Aorta (tissue), 5 donors: Measurements from ENCODE around the gene HSP90AB1. TPM values are rescaled to one million over a fixed set of nuclear protein-coding genes. Genes with fewer than 3 reads are reported as not detected.
A peak's percentile ranks its signal among the peaks of the same experiment; 100 is the strongest.

Source experiments
- ATAC-seq: fragments of 200-7000 bp; cut with Tn5 transposase; one replicate; pipeline ENCODE4 v1.9.1; 2022; ENCODE audit warnings: moderate library complexity; ENCODE audit not compliant: low FRiP score
- DNase-seq, 2 donors: peaks; one replicate each; pipeline ENCODE4 v3.0.0-alpha.2; 2020
- H3K27ac ChIP-seq, 2 donors: one replicate each; pipeline ENCODE4 v1.5.1; 2013; ENCODE audit warnings: low read length in 2 of 2, mild to moderate bottlenecking in 2 of 2, moderate library complexity in 2 of 2, control low read depth in 1 of 2, inconsistent platforms in 1 of 2, low read depth in 1 of 2
- H3K27me3 ChIP-seq, 2 donors: one replicate each; pipeline ENCODE4 v1.6.1; 2013; ENCODE audit warnings: control low read depth in 1 of 2, low read length in 1 of 2, mild to moderate bottlenecking in 1 of 2, moderate library complexity in 1 of 2; ENCODE audit not compliant: insufficient read depth in 2 of 2, control insufficient read depth in 1 of 2
- H3K36me3 ChIP-seq, 2 donors: one replicate each; pipeline ENCODE4 v1.6.1; 2013; ENCODE audit warnings: control low read depth in 1 of 2, low read length in 1 of 2, mild to moderate bottlenecking in 1 of 2; ENCODE audit not compliant: insufficient read depth in 2 of 2, control insufficient read depth in 1 of 2
- H3K4me1 ChIP-seq, 2 donors: one replicate each; pipeline ENCODE4 v1.6.1; 2013; ENCODE audit warnings: low read length in 2 of 2, control low read depth in 1 of 2, mild to moderate bottlenecking in 1 of 2, moderate library complexity in 1 of 2; ENCODE audit not compliant: insufficient read depth in 2 of 2, control insufficient read depth in 1 of 2
- H3K4me3 ChIP-seq, 2 donors: one replicate each; pipeline ENCODE4 v1.5.1; 2013; ENCODE audit warnings: low read length in 2 of 2, control low read depth in 1 of 2, mild to moderate bottlenecking in 1 of 2
- H3K9me3 ChIP-seq: one replicate; pipeline ENCODE4 v1.6.1; 2013; ENCODE audit warnings: mild to moderate bottlenecking, low read length; ENCODE audit not compliant: control insufficient read depth
- WGBS, 2 donors: extraction: QIAGEN DNeasy Blood & Tissue Kit; methylation state at CpG; one replicate each; pipeline ENCODE4 v1.1.7; 2013; 5-methylcytosine and 5-hydroxymethylcytosine counted together
- intact Hi-C, 2 donors: fragments of 100-400 bp; cut with DNase I; formaldehyde crosslinking; loops; one replicate each; pipeline versions ENCODE4 v1.14.2 to v1.15.0; 2022
- polyA plus RNA-seq, 2 donors: library from polyadenylated mRNA; stranded (reverse); fragments of 200-250 nt; gene quantifications; one replicate each; pipeline ENCODE4 v1.2.3, GENCODE V29; 2013
- total RNA-seq, 2 donors: library from RNA; stranded (reverse); fragmentation: NEBNext Ultra II Directional; extraction: Animal tissue kit (Norgen Biotek cat#: 25700); gene quantifications; one replicate each; pipeline ENCODE4 v1.2.1, GENCODE V29; 2021
- donor health status: healthy with polysubstance abuse.
- donor health status: Bipolar disorder and iron deficiency.
- donor health status: DM: no; HTN: no; CAD: no.
- donor health status: DM: no; HTN: no; CAD: no.
- donor health status: DM: yes; HTN: yes; CAD: no.

Gene HSP90AB1
- total and polyA plus RNA-seq, 4 donors = 385 to 636 (median 440) TPM

DNA sequence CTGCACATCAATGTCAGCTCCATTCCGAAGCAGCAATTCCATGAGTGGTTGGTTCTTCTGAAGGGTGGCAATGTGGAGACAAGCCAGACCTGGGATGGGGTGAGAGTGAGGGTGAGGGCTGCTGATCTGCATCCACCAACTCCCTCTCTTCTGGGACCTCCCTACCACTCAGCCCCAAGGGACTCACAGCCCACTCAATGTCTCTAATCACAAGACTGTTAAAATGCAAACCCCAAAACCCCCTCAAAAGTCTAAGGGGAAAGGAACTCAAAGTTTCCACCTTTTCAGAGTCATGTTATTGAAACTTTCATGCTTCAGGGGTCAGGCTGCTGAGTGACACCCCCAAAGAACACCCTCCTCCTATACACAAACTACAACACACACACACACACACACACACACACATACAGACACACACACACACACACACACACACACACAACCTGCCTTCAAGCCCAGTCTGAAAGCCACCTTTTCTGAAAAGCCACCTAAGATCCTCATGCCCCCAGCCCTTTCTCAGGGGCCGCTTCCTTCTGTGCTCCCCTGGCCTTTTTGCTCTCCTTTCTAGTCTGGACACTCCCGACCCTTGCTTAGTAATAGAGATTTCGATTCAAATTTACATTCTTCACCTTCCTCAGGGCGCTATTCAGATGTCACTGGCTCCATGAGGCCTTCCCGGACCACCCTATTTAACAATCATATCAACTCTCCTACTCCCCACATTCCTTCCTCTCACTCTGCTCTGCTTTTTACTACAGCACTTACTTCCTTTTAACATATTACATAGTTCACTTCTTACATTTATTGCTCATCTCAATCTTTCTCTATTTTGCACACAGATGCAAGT, 13.8 kb downstream of the HSP90AB1 start:
- ATAC-seq (no peak), DNase-seq (peak in 1 of 2 donors; percentile 37)
- H3K4me3 ChIP-seq = no peak overlapping the region
- H3K27ac ChIP-seq = no peak overlapping the region
- no peaks in the 10 kb centered on the region for H3K27me3 ChIP-seq
- peaks cover 0 to 6% of the 10 kb centered on the region in 2 donors for H3K4me1 ChIP-seq
- intact Hi-C loops = no loop called here
- H3K36me3 ChIP-seq = no peaks in the 10 kb centered on the region
- no peaks in the 10 kb centered on the region for H3K9me3 ChIP-seq
- 92 to 98% methylated on average over 6 of the region's 6 CpGs for WGBS, 2 donors

DNA sequence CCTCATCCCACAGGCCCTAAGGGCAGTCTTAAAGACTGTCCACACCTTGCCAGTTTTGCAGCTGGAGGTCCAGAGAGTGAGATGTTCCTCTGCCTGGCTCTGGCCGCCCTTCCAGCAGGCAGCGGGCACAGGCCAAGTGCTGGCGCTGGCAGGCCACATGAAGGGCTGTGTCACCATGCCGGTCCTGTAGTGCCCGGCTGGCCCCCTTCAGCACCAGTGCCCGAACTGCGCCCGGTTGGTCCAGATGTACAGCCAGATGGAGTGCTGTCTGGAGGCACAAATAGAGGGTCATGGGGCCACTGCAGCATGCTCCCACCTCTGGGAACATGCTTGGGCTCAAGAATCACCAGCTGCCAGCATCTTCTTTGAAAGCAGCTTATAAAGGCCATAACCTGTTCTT, 14.7 kb downstream of the HSP90AB1 start:
- DNase-seq (peak in 1 of 2 donors; percentile 60), ATAC-seq (no peak)
- Histone ChIP-seq H3K27me3 (no peaks in the 10 kb centered on the region), H3K36me3 (no peaks in the 10 kb centered on the region), H3K4me1 (peaks cover 0 to 4% of the 10 kb centered on the region in 2 donors), H3K27ac (no peak overlapping the region), H3K9me3 (no peaks in the 10 kb centered on the region), H3K4me3 (no peak overlapping the region)
- intact Hi-C loops = no loop called here
- WGBS, 2 donors = 89 to 93% methylated on average over 8 of the region's 8 CpGs

DNA sequence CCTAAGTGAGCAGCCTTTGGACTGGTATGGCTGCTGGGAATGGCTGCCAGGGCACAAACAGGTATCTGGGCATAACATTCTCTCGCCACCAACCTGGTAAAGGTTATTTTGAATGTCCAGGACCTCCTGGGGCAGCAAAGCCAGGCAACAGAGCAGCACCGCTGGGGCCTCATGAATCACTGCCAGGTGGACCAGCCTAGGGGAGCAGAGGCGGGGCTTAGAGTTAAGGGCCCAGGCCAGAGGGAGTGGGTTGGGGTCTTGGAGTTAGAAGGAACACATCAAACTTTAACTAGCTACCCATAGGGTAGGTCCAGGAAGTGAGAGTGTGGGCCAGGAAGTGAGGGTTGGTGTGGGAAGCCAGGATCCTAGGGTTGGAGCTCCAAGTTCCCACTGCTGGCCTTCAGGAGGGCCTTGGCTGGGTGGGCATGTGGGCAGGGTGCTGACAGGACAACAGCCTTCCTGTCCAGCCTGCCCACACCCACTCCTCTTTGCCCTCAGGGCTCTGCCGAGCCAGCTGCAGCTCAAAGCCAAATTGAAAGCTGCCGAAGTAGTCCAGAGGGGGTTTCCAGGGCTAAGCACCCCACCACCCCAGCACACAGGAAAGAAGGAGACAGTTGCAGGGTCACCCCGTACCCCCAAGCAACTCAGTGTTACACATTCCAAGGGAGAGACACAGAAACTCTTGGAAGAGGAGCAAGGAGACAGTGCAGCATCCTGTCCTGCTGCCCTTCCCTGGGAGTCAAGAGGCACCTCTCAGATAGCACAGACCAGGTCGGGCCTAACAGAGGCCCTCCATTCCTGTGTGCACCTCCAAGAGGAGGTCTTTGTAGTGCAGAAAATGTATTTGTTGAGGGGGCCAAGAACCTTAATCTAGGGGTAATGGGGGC, 15.8 kb downstream of the HSP90AB1 start:
- Histone ChIP-seq H3K27ac (no peak overlapping the region), H3K4me1 (peaks cover 0 to 4% of the 10 kb centered on the region in 2 donors), H3K36me3 (no peaks in the 10 kb centered on the region), H3K9me3 (no peaks in the 10 kb centered on the region), H3K4me3 (no peak overlapping the region), H3K27me3 (no peaks in the 10 kb centered on the region)
- intact Hi-C loops = no loop called here
- DNase-seq (peak in 1 of 2 donors; percentile 71), ATAC-seq (no peak)
- WGBS, 2 donors = 68 to 79% methylated on average over 7 of the region's 7 CpGs

DNA sequence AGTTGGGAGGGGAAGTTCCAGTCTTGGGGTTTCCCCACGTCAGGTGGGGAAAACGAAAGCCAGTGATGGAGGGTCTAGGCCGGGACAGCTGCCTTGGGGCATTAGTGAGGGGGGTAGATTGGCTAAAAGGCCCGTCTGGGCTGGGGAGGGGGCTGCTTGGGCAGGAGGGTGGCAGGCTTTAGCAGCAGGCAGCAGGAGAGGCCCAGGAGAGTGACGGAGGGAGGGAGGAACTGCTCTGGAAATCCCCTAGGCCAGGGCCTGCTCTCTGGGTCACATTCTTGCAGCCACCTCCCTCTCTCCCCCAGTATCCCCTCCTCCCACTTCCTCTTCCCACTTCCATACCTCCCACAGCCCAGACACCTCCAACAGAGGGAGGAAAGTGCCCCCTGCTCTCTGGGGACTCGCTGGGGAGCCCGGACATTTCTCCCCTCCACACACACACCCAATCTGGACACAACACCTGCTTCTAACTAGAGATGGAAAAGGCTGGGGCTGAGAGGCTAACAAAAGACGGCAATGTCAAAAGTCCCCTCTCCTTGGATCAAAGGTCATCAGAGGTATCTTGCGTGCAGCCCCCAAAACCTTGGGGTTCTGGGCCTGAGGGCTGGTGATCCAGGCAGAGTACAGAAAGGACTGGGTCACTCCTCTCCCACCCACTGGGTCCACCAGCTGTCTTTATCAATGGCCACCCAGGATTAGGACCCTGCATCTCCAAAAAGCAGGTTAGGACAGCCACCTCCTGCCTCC, 16.6 kb downstream of the HSP90AB1 start:
- Histone ChIP-seq H3K36me3 (no peaks in the 10 kb centered on the region), H3K9me3 (no peaks in the 10 kb centered on the region), H3K4me1 (peaks cover 0 to 4% of the 10 kb centered on the region in 2 donors), H3K27ac (no peak overlapping the region), H3K4me3 (no peak overlapping the region), H3K27me3 (no peaks in the 10 kb centered on the region)
- intact Hi-C loops = no loop called here
- DNase-seq = peak in 1 of 2 donors; percentile 67
- 61 to 67% methylated on average over 9 of the region's 9 CpGs for WGBS, 2 donors
- ATAC-seq = no peak

DNA sequence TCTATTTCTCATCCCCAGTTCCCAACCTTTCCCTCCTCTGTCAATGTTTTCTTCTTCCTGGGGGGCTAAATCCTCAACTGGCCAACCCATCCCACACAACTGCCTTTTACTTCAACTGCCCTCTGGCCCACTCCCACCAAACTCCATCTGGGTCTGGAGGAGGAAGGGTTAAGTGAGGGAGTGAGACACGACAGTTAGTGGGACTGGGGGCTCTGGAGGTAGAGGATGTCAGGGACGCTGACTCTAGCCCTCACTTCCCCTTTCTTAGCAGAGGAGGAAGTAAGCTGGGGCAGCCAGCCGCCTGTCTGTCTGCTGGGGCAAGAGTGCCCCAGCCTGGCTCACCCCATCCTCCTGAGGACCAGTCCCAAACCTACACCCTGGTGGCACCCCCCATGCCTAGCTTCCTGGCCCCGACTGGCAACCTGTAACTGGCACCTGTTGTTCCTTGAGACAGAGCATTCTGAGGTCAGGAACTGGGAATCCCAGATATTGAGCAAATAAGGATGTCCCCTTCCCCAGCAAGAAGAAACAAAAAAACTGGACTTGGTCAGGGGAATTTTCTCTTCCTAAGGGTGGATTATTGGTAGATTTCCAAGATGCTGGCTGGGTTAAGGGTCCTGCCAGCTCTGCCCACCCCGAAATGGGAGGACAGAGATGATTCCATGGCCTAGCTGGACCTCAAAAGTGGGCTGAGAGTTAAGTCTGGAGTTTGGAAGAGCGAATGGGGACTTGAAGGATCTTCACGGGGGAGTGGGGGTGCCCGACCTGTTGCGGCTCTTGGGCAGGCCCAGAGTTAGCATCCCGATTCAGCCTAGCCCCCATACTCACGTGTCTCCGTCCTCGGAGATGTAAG, 17.5 kb downstream of the HSP90AB1 start:
- H3K4me3 ChIP-seq = peak overlapping the region; percentile 20 to 74
- H3K9me3 ChIP-seq = no peaks in the 10 kb centered on the region
- H3K27ac ChIP-seq = no peak overlapping the region
- whole genome bisulfite sequencing, 2 donors = 13 to 15% methylated on average over 13 of the region's 13 CpGs
- peaks cover 0 to 4% of the 10 kb centered on the region in 2 donors for H3K4me1 ChIP-seq
- intact Hi-C loops = loop anchor here (5.0 kb wide), 2 partner anchors 38 to 43 kb away; no protein-coding TSS in a partner anchor
- H3K27me3 ChIP-seq = no peaks in the 10 kb centered on the region
- H3K36me3 ChIP-seq = no peaks in the 10 kb centered on the region
- ATAC-seq (no peak), DNase-seq (peak; percentile 78 to 81)

DNA sequence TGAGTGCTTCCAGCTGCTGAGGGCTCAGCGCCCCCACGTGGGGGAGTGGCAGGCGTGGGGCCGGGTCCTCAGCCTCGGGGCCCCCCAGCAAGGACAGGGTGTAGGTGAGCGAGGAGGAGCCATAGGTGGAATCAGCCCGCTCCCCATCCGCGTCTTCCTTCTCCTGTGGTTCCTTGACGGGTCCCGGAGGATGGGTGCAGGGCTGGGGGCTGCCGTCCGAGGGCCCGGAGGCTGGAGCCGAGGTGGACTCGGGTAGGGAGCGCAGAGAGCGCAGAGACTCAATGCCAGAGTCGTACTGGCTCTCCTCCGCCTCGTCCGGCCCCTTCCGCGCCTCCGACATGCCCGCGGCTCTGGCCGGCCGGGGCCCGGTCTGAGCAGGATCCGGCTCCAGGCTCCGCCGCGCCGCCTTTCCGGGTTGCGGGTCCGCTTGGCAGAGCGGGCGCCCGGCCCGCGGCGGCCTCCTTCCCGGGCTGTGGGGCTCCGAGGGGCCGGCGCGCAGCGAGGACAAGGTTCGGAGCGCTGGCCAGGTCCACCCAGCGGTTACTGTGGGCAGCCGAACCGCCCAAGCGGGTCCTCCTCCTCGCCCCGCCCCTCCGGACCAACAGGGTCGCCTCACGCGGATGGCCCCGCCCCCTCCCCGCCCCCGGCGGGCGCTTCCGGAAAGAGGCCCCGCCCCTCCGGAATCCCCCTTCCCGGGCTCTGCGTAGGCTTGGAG, 18.3 kb downstream of the HSP90AB1 start, which contains the start of gene NFKBIE:
Gene NFKBIE, minus strand, starts transcription at position 545 of the 715 bp plus-strand sequence. Its CDS starts 205 bp downstream, at position 340.
- no peaks in the 10 kb centered on the region for H3K27me3 ChIP-seq
- peak within 1 kb of the TSS in 1 of 2 donors; percentile 1 for H3K27ac ChIP-seq
- H3K4me1 ChIP-seq = peaks cover 0 to 4% of the 10 kb centered on the region in 2 donors
- ATAC-seq (peak; percentile 93), DNase-seq (peak; percentile 97 to 99)
- intact Hi-C loops = loop anchor here (5.0 kb wide), 2 partner anchors 37 to 42 kb away; no protein-coding TSS in a partner anchor
- 0 to 1% methylated on average over 50 to 72 of the region's 72 CpGs for whole genome bisulfite sequencing, 2 donors
- H3K36me3 ChIP-seq = no peaks in the 10 kb centered on the region
- H3K9me3 ChIP-seq = no peaks in the 10 kb centered on the region
- peak within 1 kb of the TSS; percentile 20 to 74 for H3K4me3 ChIP-seq

DNA sequence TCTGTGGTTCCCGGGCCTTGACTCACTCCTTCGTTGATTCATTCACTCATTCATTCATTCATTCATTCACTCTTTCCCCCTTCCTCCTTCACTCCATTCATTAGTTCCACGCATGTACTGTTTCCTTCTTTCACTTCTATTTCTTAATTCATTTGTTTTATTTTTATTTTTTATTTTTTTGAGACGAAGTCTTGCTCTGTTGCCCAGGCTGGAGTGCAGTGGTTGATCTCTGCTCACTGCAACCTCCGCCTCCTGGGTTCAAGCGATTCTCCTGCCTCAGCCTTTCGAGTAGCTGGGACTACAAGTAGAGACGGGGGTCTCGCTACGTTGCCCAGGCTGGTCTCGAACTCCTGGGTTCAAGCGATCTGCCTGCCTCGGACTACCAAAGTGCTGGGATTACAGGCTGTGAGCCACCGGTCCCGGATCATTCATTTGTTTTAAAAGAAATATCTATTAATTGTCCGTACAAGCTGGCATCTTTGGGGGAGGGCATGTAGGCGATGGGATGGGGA, 18.9 kb downstream of the HSP90AB1 start:
- no peak overlapping the region for H3K4me3 ChIP-seq
- H3K27me3 ChIP-seq = no peaks in the 10 kb centered on the region
- no peak for ATAC-seq
- peaks cover 0 to 4% of the 10 kb centered on the region in 2 donors for H3K4me1 ChIP-seq
- peak in 1 of 2 donors; percentile 26 for DNase-seq
- H3K36me3 ChIP-seq = no peaks in the 10 kb centered on the region
- intact Hi-C loops = loop anchor here (5.0 kb wide), 2 partner anchors 37 to 42 kb away; no protein-coding TSS in a partner anchor
- no peak overlapping the region for H3K27ac ChIP-seq
- no peaks in the 10 kb centered on the region for H3K9me3 ChIP-seq
- WGBS, 2 donors = 59 to 63% methylated on average over 17 of the region's 17 CpGs
